GM12878 (cell line): ENCODE measurements around the gene TEKT5. TPM values are rescaled to one million over a fixed set of nuclear protein-coding genes. Genes with fewer than 3 reads are reported as not detected.
A peak's percentile ranks its signal among the peaks of the same experiment; 100 is the strongest.

Experiments
- ATAC-seq: fragments of 200-7000 bp; cut with Tn5 transposase; 3 replicates; pipeline ENCODE4 v1.9.1; 2020; ENCODE audit warnings: mild to moderate bottlenecking, moderate library complexity
- BruUV-seq: library from RNA; stranded (reverse); fragments of 400-500 nt; replicated peaks from 2 replicates; lab custom pipeline; 2021; lab: Mats Ljungman, UMichigan
- CTCF ChIA-PET: fragments of 300-600 bp; sonication (Branson Sonifier 250); formaldehyde crosslinking; extraction: SDS; loops from one replicate; lab custom pipeline; 2021; ENCODE audit warnings: inconsistent platforms; lab: Yijun Ruan, JAX
- POLR2A ChIA-PET: fragments of 350-600 bp; formaldehyde crosslinking; extraction: SDS; loops from one replicate; lab custom pipeline; 2021; ENCODE audit warnings: inconsistent platforms; lab: Charles Lee
- RAD21 ChIA-PET: fragments of 300-600 bp; sonication (Branson Sonifier 250); formaldehyde crosslinking; loops from one replicate; lab custom pipeline; 2023; ENCODE audit warnings: antibody characterized with exemption; ENCODE audit not compliant: unreplicated experiment; lab: Charles Lee
- SMC1A ChIA-PET: fragments of 300-600 bp; sonication (Branson Sonifier 250); formaldehyde crosslinking; loops from one replicate; lab custom pipeline; 2023; ENCODE audit not compliant: unreplicated experiment, uncharacterized antibody; lab: Charles Lee
- DNase-seq: peaks from one replicate; pipeline ENCODE4 v3.0.0-alpha.2; 2011; ENCODE audit warnings: low read depth, low spot score
- FAIRE-seq: peaks from 3 replicates; lab custom pipeline; 2011; peaks lifted over from hg19 to GRCh38; lab: Jason Lieb, UNC
- H2AFZ ChIP-seq: 2 replicates; pipeline ENCODE4 v1.6.0; 2011; ENCODE audit warnings: low read depth, low read length, control low read depth; ENCODE audit not compliant: control insufficient read depth
- H3K27ac ChIP-seq: 2 replicates; pipeline ENCODE4 v1.5.1; 2011; ENCODE audit warnings: control low read depth; ENCODE audit not compliant: control insufficient read depth, insufficient read depth
- H3K27me3 ChIP-seq, 2 experiments: replicated peaks in 1 of 2; 2 replicates each; pipeline versions ENCODE4 v1.6.0 to v1.6.1; 2011; ENCODE audit warnings: low read length in 1 of 2; ENCODE audit not compliant: control insufficient read depth in 2 of 2, insufficient read depth in 2 of 2
- H3K36me3 ChIP-seq, 2 experiments: 2 replicates each; pipeline ENCODE4 v1.5.1; 2011; ENCODE audit warnings: low read length in 1 of 2; ENCODE audit not compliant: control insufficient read depth in 2 of 2, insufficient read depth in 2 of 2
- H3K4me1 ChIP-seq: 2 replicates; pipeline ENCODE4 v1.6.1; 2011; ENCODE audit warnings: mild to moderate bottlenecking, low read length, moderate library complexity, mixed read lengths; ENCODE audit not compliant: control insufficient read depth, insufficient read depth
- H3K4me2 ChIP-seq: 2 replicates; pipeline ENCODE4 v1.6.0; 2011; ENCODE audit warnings: control low read depth; ENCODE audit not compliant: control insufficient read depth, insufficient read depth
- H3K4me3 ChIP-seq: fragments of 200-600 bp; sonication (generic); 2 replicates; pipeline ENCODE4 v1.5.1; 2016
- H3K79me2 ChIP-seq: 2 replicates; pipeline ENCODE4 v1.6.0; 2011; ENCODE audit warnings: low read length; ENCODE audit not compliant: control insufficient read depth, insufficient read depth
- H3K9ac ChIP-seq: 2 replicates; pipeline ENCODE4 v1.8.0; 2011; ENCODE audit warnings: low read length, control low read depth, mixed read lengths; ENCODE audit not compliant: control insufficient read depth, insufficient read depth
- H3K9me3 ChIP-seq: replicated peaks from 3 replicates; pipeline ENCODE4 v1.5.1; 2011; ENCODE audit warnings: mild to moderate bottlenecking, low read length; ENCODE audit not compliant: control insufficient read depth, insufficient read depth
- H4K20me1 ChIP-seq: 2 replicates; pipeline ENCODE4 v1.6.0; 2011; ENCODE audit not compliant: control insufficient read depth, insufficient read depth
- ASH2L ChIP-seq: fragments of 300-600, 200-600 bp; sonication (generic); IDR thresholded peaks from 2 replicates; pipeline ENCODE4 v1.6.1; 2017; ENCODE audit warnings: low read depth, mild to moderate bottlenecking, borderline replicate concordance
- BACH1 ChIP-seq: fragments of 450-650 bp; IDR thresholded peaks from 2 replicates; pipeline ENCODE4 v1.6.1; 2017; ENCODE audit warnings: mild to moderate bottlenecking, borderline replicate concordance
- BCLAF1 ChIP-seq: fragments of 450-650 bp; IDR thresholded peaks from 2 replicates; pipeline ENCODE4 v1.6.1; 2017; ENCODE audit warnings: antibody characterized with exemption, mild to moderate bottlenecking, moderate library complexity
- BRCA1 ChIP-seq: IDR thresholded peaks from 2 replicates; pipeline ENCODE4 v1.6.1; 2011; ENCODE audit warnings: low read depth, low read length, improper control_type of control experiment
- CBFB ChIP-seq: IDR thresholded peaks from 2 replicates; pipeline ENCODE4 v1.6.1; 2016; ENCODE audit warnings: antibody characterized with exemption, low read depth
- CBX3 ChIP-seq: fragments of 200-600 bp; sonication (generic); IDR thresholded peaks from 2 replicates; pipeline ENCODE4 v1.6.1; 2016; ENCODE audit warnings: low read depth, borderline replicate concordance
- CREM ChIP-seq: IDR thresholded peaks from 2 replicates; pipeline ENCODE4 v1.6.1; 2014; ENCODE audit warnings: antibody characterized with exemption, low read depth
- ELK1 ChIP-seq: IDR thresholded peaks from 2 replicates; pipeline ENCODE4 v1.6.1; 2012; ENCODE audit warnings: low read depth, low read length, improper control_type of control experiment
- IKZF1 ChIP-seq: fragments of 450-650 bp; conservative IDR thresholded peaks from 2 replicates; pipeline ENCODE4 v1.6.1; 2017; ENCODE audit warnings: antibody characterized with exemption, mild to moderate bottlenecking
- IKZF2 ChIP-seq, 2 experiments: fragments of 450-650 bp; IDR thresholded peaks; 2 replicates each; pipeline ENCODE4 v1.6.1; 2017; ENCODE audit warnings: mild to moderate bottlenecking in 2 of 2, moderate library complexity in 2 of 2
- IRF4 ChIP-seq: IDR thresholded peaks from 2 replicates; pipeline ENCODE4 v1.6.1; 2011; ENCODE audit warnings: low read depth, low read length
- NR2C2 ChIP-seq: IDR thresholded peaks from 2 replicates; pipeline ENCODE4 v1.6.1; 2011; ENCODE audit warnings: borderline replicate concordance, low read depth; ENCODE audit not compliant: control insufficient read depth, insufficient read length
- PAX5 ChIP-seq: IDR thresholded peaks from 2 replicates; pipeline ENCODE4 v1.6.1; 2011; ENCODE audit warnings: low read depth, low read length, borderline replicate concordance
- TAF1 ChIP-seq: IDR thresholded peaks from 2 replicates; pipeline ENCODE4 v1.6.1; 2011; ENCODE audit warnings: mild to moderate bottlenecking, low read depth, low read length, borderline replicate concordance
- YBX1 ChIP-seq: fragments of 450-650 bp; IDR thresholded peaks from 2 replicates; pipeline ENCODE4 v1.6.1; 2016; ENCODE audit warnings: antibody characterized with exemption
- ZBTB11 ChIP-seq: fragments of 450-650 bp; formaldehyde crosslinking; IDR thresholded peaks from 2 replicates; pipeline ENCODE4 v1.5.0; 2022; ENCODE audit warnings: mild to moderate bottlenecking, missing genetic modification characterization
- WGBS: methylation state at CpG from one replicate; pipeline ENCODE4 v1.1.6; 2016; ENCODE audit warnings: low lambda C conversion rate; ENCODE audit not compliant: insufficient replicate concordance, insufficient coverage; ENCODE audit errors: missing lambda C conversion rate; 5-methylcytosine and 5-hydroxymethylcytosine counted together
- in situ Hi-C: fragments of 300-500 bp; cut with MboI; formaldehyde crosslinking; loops from 9 replicates; pipeline ENCODE4 v1.14.3; 2018; ENCODE audit warnings: mixed read lengths
- intact Hi-C: fragments of 100-400 bp; cut with micrococcal nuclease; formaldehyde crosslinking; loops from one replicate; pipeline ENCODE4 v1.14.2; 2022; ENCODE audit not compliant: unreplicated experiment
- polyA plus RNA-seq, 11 experiments: library from polyadenylated mRNA; depleted of rRNA in 4 of 11; unstranded in 6 of 11; stranded (reverse) in 5 of 11; fragments of >200 nt; fragmentation: Nextera tagmentation in 4 of 11; fragmentation: Illumina TruSeq in 1 of 11; extraction: Ambion mirVana in 4 of 11; extraction: Trizol in 1 of 11; gene quantifications; 1 replicate in 1 of 11; 2 replicates in 10 of 11; pipeline versions ENCODE4 v1.2.1 to v1.2.3, GENCODE V29; 2011 to 2016; ENCODE audit warnings: inconsistent platforms in 2 of 11, missing spikeins in 2 of 11, low read depth in 1 of 11
- total RNA-seq, 4 experiments: library from RNA; depleted of rRNA in 3 of 4; stranded (reverse); fragments of >200 nt in 3 of 4; fragmentation: Illumina TruSeq in 1 of 4; extraction: Trizol in 1 of 4; gene quantifications; 2 replicates each; pipeline versions ENCODE4 v1.2.1 to v1.2.3, GENCODE V29; 2013 to 2021

The TEKT5 gene
- total and polyA plus RNA-seq, 10 of the 15 experiments (the other 5 are each of a cell fraction or from before 2014, with no cell fraction given) = 0.19 to 2.2 (median 0.68) TPM; not detected in 1

GRCh38 chr16:10613785-10614485 is 80.8 kb downstream of the TEKT5 start (continued):
- no peak for TF ChIP-seq ZBTB11 (CRISPR knock-in tag)
- TF ChIP-seq CREM = 0 out of 2 replicates have a peak, but pooled peaks have one; percentile 25
- TF ChIP-seq PAX5 = 0 out of 2 replicates have a peak, but pooled peaks have one; percentile 55
- TF ChIP-seq BACH1 = no peak
- TF ChIP-seq ELK1 = no peak

- H3K27me3 ChIP-seq = no peaks in the 10 kb centered on the region; a peak in 1 of 4 replicates
- in situ Hi-C loops (no loop called here), intact Hi-C loops (no loop called here)
- no peak overlapping the region for H3K4me3 ChIP-seq
- FAIRE-seq = no peak
- no peaks in the 10 kb centered on the region for H3K4me1 ChIP-seq
- no peaks in the 10 kb centered on the region for H3K79me2 ChIP-seq
- no peak overlapping the region for H3K9ac ChIP-seq
- H3K36me3 ChIP-seq = no peaks in the 10 kb centered on the region
- no peak overlapping the region for H2AFZ ChIP-seq
- ChIA-PET RAD21 (no interaction called here), SMC1A (interaction anchor here (2.3 kb wide), 1 partner anchor 10 kb away, joined by 7 read pairs; no protein-coding TSS in a partner anchor), POLR2A (no interaction called here), CTCF (interaction anchor here (0.6 kb wide), 1 partner anchor 342 kb away, joined by 3 read pairs; no protein-coding TSS in a partner anchor)
- DNase-seq = no peak
- no peak; the same call in 1 of the 3 replicates for ATAC-seq
- H4K20me1 ChIP-seq = no peaks in the 10 kb centered on the region
- H3K4me2 ChIP-seq = no peak overlapping the region
- H3K27ac ChIP-seq = no peak overlapping the region
- BruUV-seq = no TSS peak
- H3K9me3 ChIP-seq = no peaks in the 10 kb centered on the region
- 7% methylated on average over 6 of the region's 6 CpGs for WGBS
- no peak for TF ChIP-seq IKZF1
- TF ChIP-seq CBX3 = no peak
- no peak for TF ChIP-seq IKZF2 (IDR thresholded peaks at IDR 0.05)
- TF ChIP-seq ASH2L = no peak
- TF ChIP-seq BCLAF1 = no peak
- no peak for TF ChIP-seq YBX1
- TF ChIP-seq BRCA1 = no peak
- TF ChIP-seq IRF4 = no peak
- no peak for TF ChIP-seq NR2C2
- TF ChIP-seq CBFB = no peak
- no peak for TF ChIP-seq TAF1
Observed at GRCh38 chr16:10612649-10613179, 82.0 kb downstream of the TEKT5 start.
